Activated CD8-positive, alpha-beta memory T cell treated with anti-CD3 and anti-CD28 coated beads, Interleukin-2, amount 50 U/mL, for 24 hours (primary cell): ENCODE results near the gene SERPINB1.
A peak's percentile ranks its signal among the peaks of the same experiment; 100 is the strongest.
"Not testable (repeated sequence)": the region's sequence is repeated elsewhere in the genome, so short reads cannot be mapped to it uniquely, and the experiment has no call there.

Source experiments
- DNase-seq: peaks from one replicate; pipeline ENCODE4 v3.0.0-alpha.2; 2020; ENCODE audit errors: extremely low read depth

The SERPINB1 gene

GRCh38 chr6:2866171-2866846 lies 24.6 kb upstream of the SERPINB1 start:
- no peak for DNase-seq

GRCh38 chr6:2865694-2866151 lies 24.1 kb upstream of the SERPINB1 start:
- no peak for DNase-seq

GRCh38 chr6:2865270-2865669 lies 23.6 kb upstream of the SERPINB1 start:
- DNase-seq, result no peak

GRCh38 chr6:2863901-2864300 lies 22.2 kb upstream of the SERPINB1 start:
- DNase-seq, result no peak

GRCh38 chr6:2862712-2863181 lies 21.1 kb upstream of the SERPINB1 start:
- no peak for DNase-seq

GRCh38 chr6:2861822-2862164 lies 20.1 kb upstream of the SERPINB1 start:
- no peak for DNase-seq

DNA sequence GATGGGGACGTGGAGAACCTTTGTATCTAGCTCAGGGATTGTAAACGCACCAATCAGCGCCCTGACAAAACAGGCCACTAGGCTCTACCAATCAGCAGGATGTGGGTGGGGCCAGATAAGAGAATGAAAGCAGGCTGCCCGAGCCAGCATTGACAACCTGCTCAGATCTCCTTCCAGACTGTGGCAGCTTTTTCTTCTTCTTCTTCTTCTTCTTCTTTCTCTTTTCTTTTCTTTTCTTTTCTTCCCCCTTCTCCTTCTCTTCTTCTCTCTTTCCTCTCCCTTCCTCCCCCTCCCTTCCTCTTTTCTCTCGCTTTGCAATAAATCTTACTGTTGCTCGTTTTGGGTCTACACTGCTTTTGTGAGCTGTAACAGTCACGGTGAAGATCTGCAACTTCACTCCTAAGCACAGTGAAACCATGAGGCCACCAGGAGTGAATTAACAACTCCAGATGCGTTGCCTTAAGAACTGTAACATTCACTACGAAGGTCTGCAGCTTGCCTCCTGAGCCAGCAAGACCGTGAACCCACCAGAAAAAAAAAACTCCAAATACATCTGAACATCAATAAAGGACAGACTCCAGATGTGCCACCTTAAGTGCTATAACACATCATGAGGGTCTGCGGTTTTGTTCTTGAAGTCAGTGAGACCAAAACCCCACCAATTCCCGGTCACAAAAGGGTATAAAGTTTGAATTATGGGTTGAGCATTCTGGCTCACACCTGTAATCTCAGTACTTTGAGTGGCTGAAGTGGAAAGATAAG lies 19.6 kb upstream of the SERPINB1 start:
- DNase-seq, result no peak

DNA sequence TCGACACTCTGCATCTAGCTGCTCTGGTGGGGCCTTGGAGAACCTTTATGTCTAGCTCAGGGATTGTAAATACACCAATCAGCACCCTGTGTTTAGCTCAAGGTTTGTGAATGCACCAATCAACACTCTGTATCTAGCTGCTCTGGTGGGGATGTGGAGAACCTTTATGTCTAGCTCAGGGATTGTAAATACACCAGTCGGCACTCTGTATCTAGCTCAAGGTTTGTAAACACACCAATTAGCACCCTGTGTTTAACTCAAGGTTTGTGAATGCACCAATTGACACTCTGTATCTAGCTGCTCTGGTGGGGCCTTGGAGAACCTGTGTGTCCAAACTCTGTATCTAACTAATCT lies 19.0 kb upstream of the SERPINB1 start:
- DNase-seq, result not testable (repeated sequence)

GRCh38 chr6:2859798-2860705 lies 18.4 kb upstream of the SERPINB1 start:
- not testable (repeated sequence) for DNase-seq

GRCh38 chr6:2859185-2859700 lies 17.6 kb upstream of the SERPINB1 start:
- DNase-seq, result no peak

DNA sequence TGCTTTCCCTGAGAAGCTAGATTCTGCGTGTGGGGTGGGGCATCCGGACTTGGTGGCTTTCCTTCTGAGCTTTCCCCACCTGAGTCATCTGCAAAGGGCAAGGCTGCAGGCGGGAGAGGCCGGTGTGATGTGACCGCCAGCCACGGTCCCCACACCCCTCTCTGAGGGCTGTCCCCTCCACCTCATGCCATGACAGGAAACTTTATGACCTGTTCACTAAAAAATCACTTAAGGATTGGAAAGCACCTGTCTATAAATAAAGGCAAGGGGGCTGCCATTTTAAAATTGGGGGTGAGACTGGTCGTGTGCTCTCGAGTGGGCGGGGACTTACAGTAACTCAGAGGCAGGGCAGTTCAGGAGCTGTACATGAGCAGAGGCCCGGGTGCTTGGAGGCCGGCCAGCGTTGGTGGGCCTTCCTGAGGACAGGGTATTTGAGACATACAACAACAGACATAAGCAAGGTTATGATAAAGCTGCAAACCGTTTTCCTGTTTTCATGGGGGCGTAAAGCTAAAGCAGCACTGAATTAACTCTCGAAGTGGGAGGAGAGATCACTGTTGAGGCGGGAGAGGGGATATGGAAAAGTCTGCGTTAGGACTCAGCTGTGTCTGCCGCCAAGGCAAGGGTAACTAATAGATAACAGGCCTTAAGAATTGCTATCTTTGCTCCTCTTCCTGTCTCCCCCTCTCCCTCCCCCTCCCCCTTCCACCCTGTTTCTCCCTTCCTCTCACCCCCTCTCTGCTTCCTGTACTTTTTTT lies 16.1 kb upstream of the SERPINB1 start:
- DNase-seq, result peak; percentile 62

- DNase-seq, result no peak
These were observed 15.5 kb upstream of the SERPINB1 start for GRCh38 chr6:2857185-2857579.

DNA sequence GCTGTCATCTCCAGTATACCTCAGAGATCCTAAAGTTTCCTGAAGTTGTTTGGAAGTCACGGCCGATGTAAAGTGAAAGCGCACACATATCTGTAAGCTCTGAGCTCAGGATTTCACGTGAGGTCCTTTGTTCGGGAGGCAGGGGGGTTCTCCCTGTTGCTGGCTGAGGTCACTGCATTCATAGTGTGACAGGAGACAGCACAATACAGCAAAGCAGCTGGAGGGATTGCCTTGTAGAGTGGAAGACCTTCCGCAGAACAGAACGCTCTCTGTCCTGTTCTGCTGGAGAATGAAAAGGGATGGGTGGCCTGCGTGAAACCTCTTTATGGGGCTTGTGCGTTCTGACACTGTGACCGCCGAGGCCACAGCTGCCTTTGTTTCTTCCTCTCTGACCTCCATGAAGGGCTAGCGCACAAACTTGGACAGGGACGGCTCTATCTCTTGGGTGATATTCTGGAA lies 13.4 kb upstream of the SERPINB1 start:
- no peak for DNase-seq

GRCh38 chr6:2854396-2854982 lies 12.8 kb upstream of the SERPINB1 start:
- no peak for DNase-seq

DNA sequence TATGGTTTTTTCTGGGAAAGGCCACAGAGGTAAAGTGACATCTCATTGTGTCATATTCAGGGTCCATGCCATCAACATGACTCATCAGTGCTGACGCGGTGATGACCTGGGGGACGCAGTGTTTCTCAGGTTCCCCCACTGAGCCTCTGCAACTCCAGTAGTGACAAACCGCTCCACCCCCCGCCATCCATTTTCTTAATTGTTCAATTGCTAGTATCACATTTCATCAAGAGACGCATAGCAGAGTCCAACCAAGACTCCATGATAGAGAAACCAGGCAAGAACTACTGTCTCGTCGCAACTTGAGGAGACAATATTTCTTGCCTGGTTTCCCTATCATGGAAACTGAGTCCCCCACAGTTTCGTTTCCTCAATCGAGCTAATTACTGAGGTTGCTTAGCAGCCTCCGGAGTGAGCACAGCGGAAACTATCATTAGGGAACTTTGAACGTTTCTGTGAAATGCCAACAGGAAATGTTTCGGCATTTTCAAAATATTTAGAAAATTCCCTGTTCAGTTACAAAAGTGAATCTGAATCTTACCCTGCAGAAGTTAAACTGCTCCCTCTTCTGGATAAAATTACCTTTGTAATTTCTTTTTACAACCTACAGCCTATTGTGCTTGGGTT lies 12.2 kb upstream of the SERPINB1 start:
- peak; percentile 86 for DNase-seq

- not testable (repeated sequence) for DNase-seq
These were observed 11.7 kb upstream of the SERPINB1 start for GRCh38 chr6:2853378-2853768.

- no peak for DNase-seq
These were observed 11.3 kb upstream of the SERPINB1 start for GRCh38 chr6:2852921-2853322.

DNA sequence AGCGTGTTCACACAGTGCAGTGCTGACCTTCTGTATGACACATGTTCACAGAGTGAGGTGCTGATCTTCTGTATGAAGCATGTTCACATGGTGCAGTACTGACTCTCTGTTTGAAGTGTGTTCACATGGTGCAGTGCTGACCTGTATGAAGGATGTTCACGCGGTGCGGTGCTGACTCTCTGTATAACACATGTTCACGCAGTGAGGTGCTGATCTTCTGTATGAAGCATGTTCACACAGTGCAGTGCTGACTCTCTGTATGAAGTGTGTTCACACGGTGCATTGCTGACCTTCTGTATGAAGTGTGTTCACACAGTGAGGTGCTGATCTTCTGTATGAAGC lies 10.8 kb upstream of the SERPINB1 start:
- no peak for DNase-seq

GRCh38 chr6:2851727-2852513 lies 10.3 kb upstream of the SERPINB1 start:
- DNase-seq, result no peak
